K562 (cell line): ENCODE data around the gene NAPA. TPM values are rescaled to one million over a fixed set of nuclear protein-coding genes. Genes with fewer than 3 reads are reported as not detected.

Experiments
- BMI1 ChIP-seq: fragments of 150-350 bp; IDR thresholded peaks from 2 replicates; pipeline ENCODE4 v1.6.1; 2014; ENCODE audit warnings: low read length
- CHD4 ChIP-seq: fragments of 200-600 bp; sonication (generic); IDR thresholded peaks from 3 replicates; pipeline ENCODE4 v1.6.1; 2012; ENCODE audit warnings: low read depth, mild to moderate bottlenecking, mixed read lengths, low read length, inconsistent platforms; ENCODE audit not compliant: insufficient read depth, insufficient replicate concordance, poor library complexity, severe bottlenecking
- FUS ChIP-seq: fragments of 200-400 bp; formaldehyde crosslinking; optimal IDR thresholded peaks from 2 replicates; pipeline ENCODE3; 2017; ENCODE audit warnings: low read depth, low read length
- HNRNPH1 ChIP-seq: fragments of 200-400 bp; formaldehyde crosslinking; optimal IDR thresholded peaks from 2 replicates; pipeline ENCODE3; 2017; ENCODE audit warnings: low read depth, mild to moderate bottlenecking, low read length, moderate library complexity
- HNRNPUL1 ChIP-seq: fragments of 200-400 bp; formaldehyde crosslinking; IDR thresholded peaks from 2 replicates; pipeline ENCODE4 v1.6.1; 2017; ENCODE audit warnings: low read length
- LARP7 ChIP-seq: fragments of 450-650 bp; IDR thresholded peaks from 2 replicates; pipeline ENCODE4 v1.6.1; 2016
- LCOR ChIP-seq: sonication (generic); formaldehyde crosslinking; IDR thresholded peaks from 2 replicates; pipeline ENCODE4 v1.8.0; 2022; ENCODE audit warnings: mild to moderate bottlenecking, missing genetic modification reagents
- MAFG ChIP-seq: fragments of 450-650 bp; conservative IDR thresholded peaks from 2 replicates; pipeline ENCODE4 v1.6.1; 2016; ENCODE audit warnings: missing genetic modification characterization, missing compliant biosample characterization
- MAFK ChIP-seq: IDR thresholded peaks from 2 replicates; pipeline ENCODE4 v1.6.1; 2011; ENCODE audit warnings: low read length, improper control_type of control experiment
- PML ChIP-seq: IDR thresholded peaks from 2 replicates; pipeline ENCODE4 v1.6.1; 2012; ENCODE audit warnings: low read length, inconsistent platforms
- SMARCB1 ChIP-seq: IDR thresholded peaks from 2 replicates; pipeline ENCODE4 v1.6.1; 2011; ENCODE audit warnings: improper control_type of control experiment, low read depth; ENCODE audit not compliant: insufficient read length
- TOE1 ChIP-seq, 2 experiments: fragments of 450-650 bp in 1 of 2; sonication (generic) in 1 of 2; formaldehyde crosslinking in 1 of 2; IDR thresholded peaks; 2 replicates each; pipeline versions ENCODE4 v1.7.1 to v1.8.0; 2016 to 2022; ENCODE audit warnings: borderline replicate concordance in 2 of 2, mild to moderate bottlenecking in 2 of 2, antibody characterized with exemption in 1 of 2, inconsistent platforms in 1 of 2, low read depth in 1 of 2, missing genetic modification reagents in 1 of 2, moderate library complexity in 1 of 2
- YBX1 ChIP-seq: fragments of 450-650 bp; IDR thresholded peaks from 2 replicates; pipeline ENCODE4 v1.7.1; 2016; ENCODE audit warnings: mild to moderate bottlenecking
- ZNF431 ChIP-seq: sonication (generic); formaldehyde crosslinking; IDR thresholded peaks from 2 replicates; pipeline ENCODE4 v1.8.0; 2022; ENCODE audit warnings: mild to moderate bottlenecking, missing genetic modification reagents
- polyA plus RNA-seq, 8 experiments: library from polyadenylated mRNA; depleted of rRNA in 4 of 8; stranded (reverse) in 5 of 8; unstranded in 3 of 8; fragments of >200 nt; fragmentation: Nextera tagmentation in 2 of 8; fragmentation: Illumina TruSeq in 1 of 8; extraction: Ambion mirVana in 2 of 8; extraction: Trizol in 1 of 8; gene quantifications; 2 replicates each; pipeline versions ENCODE4 v1.2.1 to v1.2.3, GENCODE V29; 2011 to 2014; ENCODE audit warnings: inconsistent platforms in 1 of 8, missing spikeins in 1 of 8
- total RNA-seq, 7 experiments: library from RNA; depleted of rRNA in 6 of 7; stranded (reverse); fragments of >200 nt in 6 of 7; fragmentation: Illumina TruSeq in 2 of 7; extraction: Trizol in 2 of 7; gene quantifications; 2 replicates each; pipeline versions ENCODE4 v1.2.1 to v1.2.3, GENCODE V29; 2011 to 2021; ENCODE audit warnings: low replicate concordance in 1 of 7
- TF ChIP-seq, protein P1 (sequence below): fragments of 450-650 bp; IDR thresholded peaks from 2 replicates; pipeline ENCODE4 v1.6.1; 2018; ENCODE audit not compliant: partially characterized antibody
- TF ChIP-seq, protein P2 (sequence below), 2 experiments: fragments of 450-650 bp; IDR thresholded peaks; 2 replicates each; pipeline ENCODE4 v1.6.1; 2016
- TF ChIP-seq, protein P3 (sequence below): sonication (generic); formaldehyde crosslinking; IDR thresholded peaks from 2 replicates; pipeline ENCODE4 v1.8.0; 2022; ENCODE audit warnings: mild to moderate bottlenecking, missing genetic modification reagents, borderline replicate concordance
- TF ChIP-seq, protein P4 (sequence below), 2 experiments: IDR thresholded peaks; 2 replicates each; pipeline ENCODE4 v1.6.1; 2012; ENCODE audit warnings: improper control_type of control experiment in 2 of 2, low read depth in 2 of 2, low read length in 2 of 2, borderline replicate concordance in 1 of 2

NAPA gene
- total and polyA plus RNA-seq, 9 of the 15 experiments (the other 6 are each of a cell fraction or from before 2014, with no cell fraction given): 5.4 to 98.6 (median 77.5) TPM

DNA sequence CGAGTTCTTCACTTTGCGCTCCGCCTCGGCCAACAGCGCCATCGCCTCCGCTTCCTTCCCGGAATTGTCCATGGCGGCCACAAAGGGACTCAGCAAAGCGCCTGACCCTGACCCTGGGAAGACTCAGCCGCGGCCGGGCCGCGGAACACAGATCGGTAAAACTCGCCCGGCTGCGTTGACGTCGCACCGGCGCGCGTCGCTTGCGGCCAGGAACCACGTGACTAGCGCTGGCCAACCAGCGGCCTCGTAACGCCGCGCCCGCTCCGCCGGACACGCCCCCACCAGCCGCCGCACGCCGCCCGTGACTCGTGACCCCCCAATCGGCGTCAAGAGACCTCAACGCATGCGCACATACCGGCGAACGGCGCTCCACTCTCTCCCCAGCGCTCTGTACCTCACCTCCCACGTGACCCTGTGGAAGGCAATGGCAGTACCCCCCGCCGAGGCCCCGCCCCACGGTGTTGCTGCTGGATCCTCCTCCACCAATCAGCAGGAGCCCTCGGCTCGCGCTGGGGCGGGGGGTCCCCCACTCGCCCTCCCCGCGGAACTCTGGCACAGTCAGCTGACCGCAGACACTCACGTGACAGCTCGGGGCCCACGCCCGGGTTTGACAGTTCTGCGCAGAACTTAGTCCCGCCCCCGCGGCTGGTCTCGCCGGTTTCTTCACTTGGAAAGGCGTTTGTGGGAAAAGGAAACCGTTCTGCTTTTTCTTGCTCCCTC lies at the start of gene NAPA (continued):
- TF ChIP-seq, protein P1, sequence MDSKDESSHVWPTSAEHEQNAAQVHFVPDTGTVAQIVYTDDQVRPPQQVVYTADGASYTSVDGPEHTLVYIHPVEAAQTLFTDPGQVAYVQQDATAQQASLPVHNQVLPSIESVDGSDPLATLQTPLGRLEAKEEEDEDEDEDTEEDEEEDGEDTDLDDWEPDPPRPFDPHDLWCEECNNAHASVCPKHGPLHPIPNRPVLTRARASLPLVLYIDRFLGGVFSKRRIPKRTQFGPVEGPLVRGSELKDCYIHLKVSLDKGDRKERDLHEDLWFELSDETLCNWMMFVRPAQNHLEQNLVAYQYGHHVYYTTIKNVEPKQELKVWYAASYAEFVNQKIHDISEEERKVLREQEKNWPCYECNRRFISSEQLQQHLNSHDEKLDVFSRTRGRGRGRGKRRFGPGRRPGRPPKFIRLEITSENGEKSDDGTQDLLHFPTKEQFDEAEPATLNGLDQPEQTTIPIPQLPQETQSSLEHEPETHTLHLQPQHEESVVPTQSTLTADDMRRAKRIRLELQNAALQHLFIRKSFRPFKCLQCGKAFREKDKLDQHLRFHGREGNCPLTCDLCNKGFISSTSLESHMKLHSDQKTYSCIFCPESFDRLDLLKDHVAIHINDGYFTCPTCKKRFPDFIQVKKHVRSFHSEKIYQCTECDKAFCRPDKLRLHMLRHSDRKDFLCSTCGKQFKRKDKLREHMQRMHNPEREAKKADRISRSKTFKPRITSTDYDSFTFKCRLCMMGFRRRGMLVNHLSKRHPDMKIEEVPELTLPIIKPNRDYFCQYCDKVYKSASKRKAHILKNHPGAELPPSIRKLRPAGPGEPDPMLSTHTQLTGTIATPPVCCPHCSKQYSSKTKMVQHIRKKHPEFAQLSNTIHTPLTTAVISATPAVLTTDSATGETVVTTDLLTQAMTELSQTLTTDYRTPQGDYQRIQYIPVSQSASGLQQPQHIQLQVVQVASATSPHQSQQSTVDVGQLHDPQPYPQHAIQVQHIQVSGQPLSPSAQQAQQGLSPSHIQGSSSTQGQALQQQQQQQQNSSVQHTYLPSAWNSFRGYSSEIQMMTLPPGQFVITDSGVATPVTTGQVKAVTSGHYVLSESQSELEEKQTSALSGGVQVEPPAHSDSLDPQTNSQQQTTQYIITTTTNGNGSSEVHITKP: peak; percentile 53
- TF ChIP-seq MAFK: no peak
- TF ChIP-seq PML: no peak
- no peak for TF ChIP-seq YBX1
- TF ChIP-seq, protein P2, sequence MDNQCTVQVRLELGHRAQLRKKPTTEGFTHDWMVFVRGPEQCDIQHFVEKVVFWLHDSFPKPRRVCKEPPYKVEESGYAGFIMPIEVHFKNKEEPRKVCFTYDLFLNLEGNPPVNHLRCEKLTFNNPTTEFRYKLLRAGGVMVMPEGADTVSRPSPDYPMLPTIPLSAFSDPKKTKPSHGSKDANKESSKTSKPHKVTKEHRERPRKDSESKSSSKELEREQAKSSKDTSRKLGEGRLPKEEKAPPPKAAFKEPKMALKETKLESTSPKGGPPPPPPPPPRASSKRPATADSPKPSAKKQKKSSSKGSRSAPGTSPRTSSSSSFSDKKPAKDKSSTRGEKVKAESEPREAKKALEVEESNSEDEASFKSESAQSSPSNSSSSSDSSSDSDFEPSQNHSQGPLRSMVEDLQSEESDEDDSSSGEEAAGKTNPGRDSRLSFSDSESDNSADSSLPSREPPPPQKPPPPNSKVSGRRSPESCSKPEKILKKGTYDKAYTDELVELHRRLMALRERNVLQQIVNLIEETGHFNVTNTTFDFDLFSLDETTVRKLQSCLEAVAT (IDR thresholded peaks at IDR 0.05): peak in 1 of 2 experiments; percentile 66; a peak in 1 of 4 replicates
- no peak for TF ChIP-seq SMARCB1
- TF ChIP-seq HNRNPH1: no peak
- TF ChIP-seq, protein P3, sequence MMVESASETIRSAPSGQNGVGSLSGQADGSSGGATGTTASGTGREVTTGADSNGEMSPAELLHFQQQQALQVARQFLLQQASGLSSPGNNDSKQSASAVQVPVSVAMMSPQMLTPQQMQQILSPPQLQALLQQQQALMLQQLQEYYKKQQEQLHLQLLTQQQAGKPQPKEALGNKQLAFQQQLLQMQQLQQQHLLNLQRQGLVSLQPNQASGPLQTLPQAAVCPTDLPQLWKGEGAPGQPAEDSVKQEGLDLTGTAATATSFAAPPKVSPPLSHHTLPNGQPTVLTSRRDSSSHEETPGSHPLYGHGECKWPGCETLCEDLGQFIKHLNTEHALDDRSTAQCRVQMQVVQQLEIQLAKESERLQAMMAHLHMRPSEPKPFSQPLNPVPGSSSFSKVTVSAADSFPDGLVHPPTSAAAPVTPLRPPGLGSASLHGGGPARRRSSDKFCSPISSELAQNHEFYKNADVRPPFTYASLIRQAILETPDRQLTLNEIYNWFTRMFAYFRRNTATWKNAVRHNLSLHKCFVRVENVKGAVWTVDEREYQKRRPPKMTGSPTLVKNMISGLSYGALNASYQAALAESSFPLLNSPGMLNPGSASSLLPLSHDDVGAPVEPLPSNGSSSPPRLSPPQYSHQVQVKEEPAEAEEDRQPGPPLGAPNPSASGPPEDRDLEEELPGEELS (CRISPR knock-in tag): 0 out of 2 replicates have a peak, but pooled peaks have one; percentile 36
- TF ChIP-seq ZNF431 (CRISPR knock-in tag): no peak
- TF ChIP-seq, protein P4, sequence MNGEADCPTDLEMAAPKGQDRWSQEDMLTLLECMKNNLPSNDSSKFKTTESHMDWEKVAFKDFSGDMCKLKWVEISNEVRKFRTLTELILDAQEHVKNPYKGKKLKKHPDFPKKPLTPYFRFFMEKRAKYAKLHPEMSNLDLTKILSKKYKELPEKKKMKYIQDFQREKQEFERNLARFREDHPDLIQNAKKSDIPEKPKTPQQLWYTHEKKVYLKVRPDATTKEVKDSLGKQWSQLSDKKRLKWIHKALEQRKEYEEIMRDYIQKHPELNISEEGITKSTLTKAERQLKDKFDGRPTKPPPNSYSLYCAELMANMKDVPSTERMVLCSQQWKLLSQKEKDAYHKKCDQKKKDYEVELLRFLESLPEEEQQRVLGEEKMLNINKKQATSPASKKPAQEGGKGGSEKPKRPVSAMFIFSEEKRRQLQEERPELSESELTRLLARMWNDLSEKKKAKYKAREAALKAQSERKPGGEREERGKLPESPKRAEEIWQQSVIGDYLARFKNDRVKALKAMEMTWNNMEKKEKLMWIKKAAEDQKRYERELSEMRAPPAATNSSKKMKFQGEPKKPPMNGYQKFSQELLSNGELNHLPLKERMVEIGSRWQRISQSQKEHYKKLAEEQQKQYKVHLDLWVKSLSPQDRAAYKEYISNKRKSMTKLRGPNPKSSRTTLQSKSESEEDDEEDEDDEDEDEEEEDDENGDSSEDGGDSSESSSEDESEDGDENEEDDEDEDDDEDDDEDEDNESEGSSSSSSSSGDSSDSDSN (IDR thresholded peaks at IDR 0.05; ENCODE audit: borderline replicate concordance in 1 of 2, low read depth in 2 of 2, low read length in 2 of 2): no peak
- TF ChIP-seq LCOR (CRISPR knock-in tag): 0 out of 2 replicates have a peak, but pooled peaks have one; percentile 62
- TF ChIP-seq BMI1: no peak
- TF ChIP-seq CHD4: no peak
- TF ChIP-seq TOE1 (IDR thresholded peaks at IDR 0.05; ENCODE audit: borderline replicate concordance): peak; percentile 99
- TF ChIP-seq TOE1 (CRISPR knock-in tag; IDR thresholded peaks at IDR 0.05; ENCODE audit: borderline replicate concordance, low read depth): no peak
- no peak for TF ChIP-seq LARP7
- no peak for TF ChIP-seq HNRNPUL1
- TF ChIP-seq MAFG (tag): no peak
- TF ChIP-seq FUS: no peak
